Neural cell (in vitro differentiated cells): ENCODE results near the gene ZC3H12C. TPM values are rescaled to one million over a fixed set of nuclear protein-coding genes. Genes with fewer than 3 reads are reported as not detected.

Experiments used
- H2AFZ ChIP-seq: fragments of 200-600, 300-800 bp; sonication (generic), shearing (Covaris generic); 2 replicates; pipeline ENCODE4 v1.6.0; 2014; ENCODE audit warnings: low read depth, mild to moderate bottlenecking, antibody characterized with exemption, low read length, moderate library complexity
- H3F3A ChIP-seq: fragments of 200-600 bp; shearing (Covaris generic); 2 replicates; pipeline ENCODE4 v1.6.1; 2016; ENCODE audit warnings: mild to moderate bottlenecking, moderate library complexity, mixed read lengths, antibody characterized with exemption, low read length; ENCODE audit not compliant: insufficient read depth, poor library complexity, severe bottlenecking
- H3K27ac ChIP-seq: fragments of 200-600, 300-800 bp; sonication (generic), shearing (Covaris generic); 2 replicates; pipeline ENCODE4 v1.5.1; 2014; ENCODE audit warnings: mild to moderate bottlenecking, low read length, moderate library complexity
- H3K27me3 ChIP-seq: fragments of 300-800, 200-600 bp; sonication (generic), shearing (Covaris generic); 2 replicates; pipeline ENCODE4 v1.6.0; 2014; ENCODE audit warnings: mild to moderate bottlenecking, low read depth, low read length, moderate library complexity; ENCODE audit not compliant: insufficient read depth
- H3K36me3 ChIP-seq: fragments of 300-800, 200-600 bp; sonication (generic), shearing (Covaris generic); 2 replicates; pipeline ENCODE4 v1.5.1; 2014; ENCODE audit warnings: mild to moderate bottlenecking, antibody characterized with exemption, low read length, moderate library complexity; ENCODE audit not compliant: insufficient read depth
- H3K4me2 ChIP-seq: fragments of 300-800, 200-600 bp; sonication (generic), shearing (Covaris generic); 2 replicates; pipeline ENCODE4 v1.6.0; 2014; ENCODE audit warnings: mild to moderate bottlenecking, low read length
- H3K4me3 ChIP-seq: fragments of 300-800, 200-600 bp; sonication (generic), shearing (Covaris generic); 2 replicates; pipeline ENCODE4 v1.5.1; 2014; ENCODE audit warnings: mild to moderate bottlenecking, low read length, moderate library complexity
- H3K79me2 ChIP-seq: fragments of 200-600 bp; shearing (Covaris generic); replicated peaks from 2 replicates; pipeline ENCODE4 v1.6.0; 2014; ENCODE audit warnings: mild to moderate bottlenecking, low read length, moderate library complexity; ENCODE audit not compliant: insufficient read depth
- H3K9ac ChIP-seq: fragments of 300-800, 200-600 bp; sonication (generic), shearing (Covaris generic); 2 replicates; pipeline ENCODE4 v1.6.1; 2016; ENCODE audit warnings: mild to moderate bottlenecking, low read length, mixed read lengths
- H3K9me2 ChIP-seq: fragments of 200-600 bp; shearing (Covaris generic); 2 replicates; pipeline ENCODE4 v1.6.1; 2016; ENCODE audit warnings: mild to moderate bottlenecking, low read length, mixed read lengths; ENCODE audit not compliant: insufficient read depth
- H3K9me3 ChIP-seq: fragments of 200-600, 300-800 bp; sonication (generic), shearing (Covaris generic); 2 replicates; pipeline ENCODE4 v1.6.1; 2016; ENCODE audit warnings: mild to moderate bottlenecking, mixed run types, low read length, moderate library complexity, mixed read lengths
- H4K20me1 ChIP-seq: fragments of 200-600 bp; shearing (Covaris generic); 2 replicates; pipeline ENCODE4 v1.6.1; 2016; ENCODE audit warnings: mild to moderate bottlenecking, mixed run types; ENCODE audit not compliant: insufficient read depth
- CTCF ChIP-seq: fragments of 450-650 bp; IDR thresholded peaks from 2 replicates; pipeline ENCODE4 v1.5.1; 2014; ENCODE audit warnings: antibody characterized with exemption, mild to moderate bottlenecking, moderate library complexity; ENCODE audit not compliant: poor library complexity, severe bottlenecking
- EP300 ChIP-seq: fragments of 450-650 bp; conservative IDR thresholded peaks from 2 replicates; pipeline ENCODE4 v1.6.1; 2014; ENCODE audit warnings: antibody characterized with exemption, mild to moderate bottlenecking, moderate library complexity; ENCODE audit not compliant: poor library complexity, severe bottlenecking
- EZH2 ChIP-seq: fragments of 200-600, 300-800 bp; shearing (Covaris generic), sonication (generic); IDR thresholded peaks from 2 replicates; pipeline ENCODE4 v1.6.1; 2014; ENCODE audit warnings: antibody characterized with exemption, low read length, borderline replicate concordance, mild to moderate bottlenecking; ENCODE audit not compliant: insufficient read depth, poor library complexity, severe bottlenecking
- MXI1 ChIP-seq: fragments of 450-650 bp; conservative IDR thresholded peaks from 2 replicates; pipeline ENCODE4 v1.6.1; 2014; ENCODE audit warnings: antibody characterized with exemption, mild to moderate bottlenecking; ENCODE audit not compliant: poor library complexity, severe bottlenecking
- POLR2AphosphoS5 ChIP-seq: IDR thresholded peaks from 2 replicates; pipeline ENCODE4 v1.6.1; 2012
- RAD21 ChIP-seq: fragments of 450-650 bp; conservative IDR thresholded peaks from 2 replicates; pipeline ENCODE4 v1.6.1; 2014; ENCODE audit warnings: antibody characterized with exemption, mild to moderate bottlenecking, moderate library complexity
- REST ChIP-seq: IDR thresholded peaks from 2 replicates; pipeline ENCODE4 v1.6.1; 2012; ENCODE audit warnings: borderline replicate concordance
- SMC3 ChIP-seq: fragments of 450-650 bp; conservative IDR thresholded peaks from 2 replicates; pipeline ENCODE4 v1.6.1; 2014; ENCODE audit warnings: antibody characterized with exemption, mild to moderate bottlenecking, moderate library complexity; ENCODE audit not compliant: poor library complexity
- TAF1 ChIP-seq: IDR thresholded peaks from 2 replicates; pipeline ENCODE4 v1.6.1; 2012; ENCODE audit warnings: low read depth
- polyA plus RNA-seq: library from polyadenylated mRNA; depleted of rRNA; stranded (reverse); fragments of >200 nt; gene quantifications from 2 replicates; pipeline ENCODE4 v1.2.3, GENCODE V29; 2014

The ZC3H12C gene
- polyA plus RNA-seq, 1 donor from 2014 or later, result 15.1 TPM

- no peak overlapping the region for H3K27ac ChIP-seq
- TF ChIP-seq RAD21, result no peak
- no peak for TF ChIP-seq REST
- no peak for TF ChIP-seq EP300
- TF ChIP-seq EZH2, result no peak
- no peak for TF ChIP-seq MXI1
- no peak for TF ChIP-seq SMC3
- TF ChIP-seq POLR2AphosphoS5, result no peak
- no peak for TF ChIP-seq CTCF
- TF ChIP-seq TAF1, result no peak
- no peak overlapping the region for H3K9ac ChIP-seq
- no peaks in the 10 kb centered on the region for H3F3A ChIP-seq
- no peak overlapping the region for H2AFZ ChIP-seq
- H3K4me3 ChIP-seq, result no peak overlapping the region
- no peaks in the 10 kb centered on the region for H3K79me2 ChIP-seq
- H3K9me2 ChIP-seq, result no peaks in the 10 kb centered on the region
- H3K27me3 ChIP-seq, result no peaks in the 10 kb centered on the region
- no peak overlapping the region for H3K4me2 ChIP-seq
- no peaks in the 10 kb centered on the region for H4K20me1 ChIP-seq
- H3K36me3 ChIP-seq, result no peaks in the 10 kb centered on the region
- no peaks in the 10 kb centered on the region for H3K9me3 ChIP-seq
Observed at GRCh38 chr11:110079726-110080125, 13.5 kb upstream of the ZC3H12C start.

GRCh38 chr11:110081462-110082376 is 11.5 kb upstream of the ZC3H12C start:
- Histone ChIP-seq H3K9me2 (no peaks in the 10 kb centered on the region), H3K4me3 (no peak overlapping the region), H2AFZ (no peak overlapping the region), H3K79me2 (no peaks in the 10 kb centered on the region), H3K4me2 (no peak overlapping the region), H3K36me3 (no peaks in the 10 kb centered on the region), H4K20me1 (no peaks in the 10 kb centered on the region), H3K9me3 (no peaks in the 10 kb centered on the region), H3K27ac (no peak overlapping the region), H3K9ac (no peak overlapping the region), H3K27me3 (no peaks in the 10 kb centered on the region), H3F3A (no peaks in the 10 kb centered on the region)
- no peak for TF ChIP-seq REST
- TF ChIP-seq TAF1, result no peak
- no peak for TF ChIP-seq EZH2
- TF ChIP-seq EP300, result no peak
- no peak for TF ChIP-seq MXI1
- TF ChIP-seq CTCF, result no peak
- no peak for TF ChIP-seq SMC3
- no peak for TF ChIP-seq POLR2AphosphoS5
- no peak for TF ChIP-seq RAD21
